Stimulated activated CD8-positive, alpha-beta memory T cell treated with anti-CD3 and anti-CD28 coated beads, Interleukin-12 subunit alpha, Interleukin-12 subunit beta, amount 100 ng/mL, for 24 hours (primary cell): ENCODE results near the gene CARHSP1.
"Not testable (repeated sequence)": the region's sequence is repeated elsewhere in the genome, so short reads cannot be mapped to it uniquely, and the experiment has no call there.

ENCODE experiments used
- DNase-seq: peaks from one replicate; pipeline ENCODE4 v3.0.0-alpha.2; 2020; ENCODE audit errors: extremely low read depth

The CARHSP1 gene

GRCh38 chr16:8872071-8872470 lies 3.3 kb upstream of the CARHSP1 start:
- DNase-seq: no peak

- DNase-seq: not testable (repeated sequence)
Observed at GRCh38 chr16:8869988-8870241, 1.1 kb upstream of the CARHSP1 start.

- no peak for DNase-seq
Observed at GRCh38 chr16:8869212-8869987, 594 bp upstream of the CARHSP1 start.

- peak; percentile 26 for DNase-seq
Observed at GRCh38 chr16:8867932-8868415, 832 bp downstream of the CARHSP1 start.

GRCh38 chr16:8867216-8867931 lies 1.4 kb downstream of the CARHSP1 start:
- DNase-seq: no peak

GRCh38 chr16:8866884-8867215 lies 2.0 kb downstream of the CARHSP1 start:
- no peak for DNase-seq

- no peak for DNase-seq
Observed at GRCh38 chr16:8866118-8866883, 2.5 kb downstream of the CARHSP1 start.

- DNase-seq: no peak
Observed at GRCh38 chr16:8865145-8865882, 3.5 kb downstream of the CARHSP1 start.

GRCh38 chr16:8864480-8865110 lies 4.2 kb downstream of the CARHSP1 start:
- DNase-seq: no peak

GRCh38 chr16:8863594-8864424 lies 5.0 kb downstream of the CARHSP1 start:
- DNase-seq: no peak

- no peak for DNase-seq
Observed at GRCh38 chr16:8862309-8863130, 6.3 kb downstream of the CARHSP1 start.

GRCh38 chr16:8861563-8862308 lies 7.1 kb downstream of the CARHSP1 start:
- DNase-seq: no peak

- DNase-seq: no peak
Observed at GRCh38 chr16:8859913-8860881, 8.6 kb downstream of the CARHSP1 start.

- DNase-seq: no peak
Observed at GRCh38 chr16:8858994-8859912, 9.6 kb downstream of the CARHSP1 start.

GRCh38 chr16:8855972-8856371 lies 12.8 kb downstream of the CARHSP1 start:
- no peak for DNase-seq

- no peak for DNase-seq
Observed at GRCh38 chr16:8855051-8855786, 13.6 kb downstream of the CARHSP1 start.
